Pericardium fibroblast (primary cell): ENCODE measurements around the gene LYVE1. TPM values are rescaled to one million over a fixed set of nuclear protein-coding genes. Genes with fewer than 3 reads are reported as not detected.

Experiments used
- total RNA-seq: library from RNA; depleted of rRNA; stranded (reverse); fragments of >200 nt; gene quantifications from 2 replicates; pipeline ENCODE4 v1.2.3, GENCODE V29; 2015

Gene LYVE1, protein sequence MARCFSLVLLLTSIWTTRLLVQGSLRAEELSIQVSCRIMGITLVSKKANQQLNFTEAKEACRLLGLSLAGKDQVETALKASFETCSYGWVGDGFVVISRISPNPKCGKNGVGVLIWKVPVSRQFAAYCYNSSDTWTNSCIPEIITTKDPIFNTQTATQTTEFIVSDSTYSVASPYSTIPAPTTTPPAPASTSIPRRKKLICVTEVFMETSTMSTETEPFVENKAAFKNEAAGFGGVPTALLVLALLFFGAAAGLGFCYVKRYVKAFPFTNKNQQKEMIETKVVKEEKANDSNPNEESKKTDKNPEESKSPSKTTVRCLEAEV
- total RNA-seq, result not detected in 2 replicates

DNA sequence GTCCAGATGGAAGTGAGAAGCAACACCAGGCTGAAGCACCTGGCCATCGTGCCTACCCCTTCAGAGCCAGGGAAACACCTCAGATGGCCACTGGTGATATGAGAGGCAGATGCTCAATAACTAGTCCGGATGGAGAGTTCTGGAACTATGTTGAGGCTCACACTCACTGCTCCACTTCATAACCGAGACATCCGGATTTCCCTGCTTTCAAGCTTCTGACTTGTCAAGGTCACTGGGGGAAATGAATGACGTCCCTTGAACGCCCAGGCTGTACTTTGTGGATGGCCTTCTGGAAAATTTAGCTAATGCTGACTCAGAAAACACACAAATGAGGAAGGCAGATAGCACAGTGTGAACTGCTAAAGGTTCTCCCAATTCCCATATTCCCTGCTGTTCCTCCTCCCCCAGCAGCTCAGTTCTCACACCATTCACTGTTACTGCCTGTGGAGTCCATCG, at the start of gene LYVE1:
LYVE1 (minus strand) TSS at position 180 of the 456 bp plus-strand sequence; CDS start at position 47, 133 bp downstream.

DNA sequence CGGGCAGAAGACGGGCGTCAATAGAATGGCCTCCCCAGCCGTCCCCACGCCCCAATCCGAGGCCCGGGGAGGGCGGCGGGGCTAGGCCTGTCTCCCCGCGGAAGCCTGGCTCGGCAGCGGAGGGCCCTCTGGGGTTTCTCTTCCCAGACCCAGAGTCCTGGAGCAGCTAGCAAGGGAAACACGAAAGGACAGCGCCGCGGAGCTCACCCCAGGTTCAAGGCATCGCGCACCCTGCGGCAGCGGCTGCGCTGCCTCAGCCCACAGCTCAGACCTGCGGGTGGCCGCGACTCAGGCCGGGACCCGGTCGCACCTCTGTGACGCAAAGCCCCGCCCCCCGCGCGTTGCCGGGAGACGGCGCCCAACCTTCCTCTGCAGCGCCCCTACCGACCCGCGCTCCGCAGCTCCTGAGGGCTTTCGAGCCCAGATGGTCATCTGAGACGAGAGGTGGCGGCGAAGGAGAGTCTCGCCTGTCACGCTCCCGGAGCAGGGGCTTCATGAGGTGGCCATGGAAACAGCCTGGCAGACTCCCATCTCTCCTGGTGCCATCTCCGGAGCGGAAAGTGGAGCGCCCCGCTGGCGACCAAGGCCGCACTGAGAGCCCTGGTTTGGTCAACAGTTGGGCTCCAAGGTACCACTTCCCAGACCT, 27.4 kb downstream of the LYVE1 start, which contains the start of gene RNF141:
RNF141 (minus strand) TSS at position 273 of the 646 bp plus-strand sequence. CDS start 7,029 bp downstream, outside the sequence.

Other genes starting within 250 kb of the LYVE1 start
- 2.9 and 8.4 TPM in 2 replicates for gene AMPD3, start 113.4 kb downstream of the LYVE1 start, total RNA-seq
- gene RNF141, start 27.5 kb downstream of the LYVE1 start, total RNA-seq, result 14.6 and 19.1 TPM in 2 replicates
- 1.0 and 4.2 TPM in 2 replicates for gene IRAG1, start 125.1 kb upstream of the LYVE1 start, total RNA-seq
- 12.8 and 17.9 TPM in 2 replicates for gene CTR9, start 182.6 kb upstream of the LYVE1 start, total RNA-seq
- 461 and 526 TPM in 2 replicates for gene EIF4G2, start 240.3 kb upstream of the LYVE1 start, total RNA-seq